HepG2 (cell line): Measurements from ENCODE around the gene SLC19A1. TPM values are rescaled to one million over a fixed set of nuclear protein-coding genes. Genes with fewer than 3 reads are reported as not detected.

Experiments
- BORCS8-MEF2B ChIP-seq: sonication (generic); formaldehyde crosslinking; IDR thresholded peaks from 2 replicates; pipeline ENCODE4 v1.8.0; 2022; ENCODE audit warnings: mild to moderate bottlenecking, missing genetic modification reagents
- BRCA1 ChIP-seq: sonication (generic); formaldehyde crosslinking; IDR thresholded peaks from 2 replicates; pipeline ENCODE4 v1.4.0; 2020; ENCODE audit warnings: missing genetic modification reagents
- ETV5 ChIP-seq: IDR thresholded peaks from 2 replicates; pipeline ENCODE4 v1.6.1; 2018; ENCODE audit warnings: missing biosample characterization, missing genetic modification reagents, inconsistent platforms, borderline replicate concordance
- HNRNPL ChIP-seq: fragments of 200-400 bp; formaldehyde crosslinking; IDR thresholded peaks from 2 replicates; pipeline ENCODE4 v1.6.1; 2017; ENCODE audit warnings: mild to moderate bottlenecking, low read depth, low read length
- JARID2 ChIP-seq: sonication (generic); formaldehyde crosslinking; IDR thresholded peaks from 2 replicates; pipeline ENCODE4 v1.8.1; 2023; ENCODE audit warnings: missing genetic modification reagents, inconsistent platforms; ENCODE audit not compliant: insufficient replicate concordance
- KLF6 ChIP-seq: IDR thresholded peaks from 2 replicates; pipeline ENCODE4 v1.8.0; 2016; ENCODE audit warnings: missing biosample characterization, missing genetic modification reagents
- KMT2B ChIP-seq: IDR thresholded peaks from 2 replicates; pipeline ENCODE4 v1.6.1; 2016; ENCODE audit warnings: missing genetic modification reagents, missing compliant biosample characterization
- MTF1 ChIP-seq: sonication (generic); formaldehyde crosslinking; IDR thresholded peaks from 2 replicates; pipeline ENCODE4 v1.5.0; 2020; ENCODE audit warnings: missing genetic modification reagents
- PAF1 ChIP-seq: IDR thresholded peaks from 2 replicates; pipeline ENCODE4 v1.6.1; 2016; ENCODE audit warnings: missing genetic modification reagents, missing compliant biosample characterization
- RAD21 ChIP-seq: fragments of 450-650 bp; formaldehyde crosslinking; IDR thresholded peaks from 2 replicates; pipeline ENCODE4 v1.5.0; 2020; ENCODE audit warnings: mild to moderate bottlenecking
- SOX6 ChIP-seq, 2 experiments: fragments of 450-650 bp in 1 of 2; sonication (generic) in 1 of 2; formaldehyde crosslinking in 1 of 2; IDR thresholded peaks; 2 replicates each; pipeline versions ENCODE4 v1.4.0 to v1.6.1; 2017 to 2020; ENCODE audit warnings: antibody characterized with exemption in 1 of 2, mild to moderate bottlenecking in 1 of 2, missing genetic modification reagents in 1 of 2
- TCF12 ChIP-seq, 2 experiments: fragments of 450-650 bp in 1 of 2; sonication (generic) in 1 of 2; formaldehyde crosslinking in 1 of 2; IDR thresholded peaks; 2 replicates each; pipeline versions ENCODE4 v1.6.1 to v1.8.0; 2017 to 2022; ENCODE audit warnings: antibody characterized with exemption in 1 of 2, mild to moderate bottlenecking in 1 of 2, missing genetic modification reagents in 1 of 2, moderate library complexity in 1 of 2
- THAP11 ChIP-seq: IDR thresholded peaks from 2 replicates; pipeline ENCODE4 v1.6.1; 2016; ENCODE audit warnings: missing biosample characterization, missing genetic modification reagents
- THYN1 ChIP-seq: sonication (generic); formaldehyde crosslinking; IDR thresholded peaks from 2 replicates; pipeline ENCODE4 v1.8.1; 2023; ENCODE audit warnings: low read depth, mild to moderate bottlenecking, moderate library complexity, missing genetic modification reagents, borderline replicate concordance
- ZBTB7B ChIP-seq: sonication (generic); formaldehyde crosslinking; IDR thresholded peaks from 2 replicates; pipeline ENCODE4 v1.4.0; 2020; ENCODE audit warnings: missing genetic modification reagents
- ZC3H4 ChIP-seq: sonication (generic); formaldehyde crosslinking; IDR thresholded peaks from 2 replicates; pipeline ENCODE4 v1.4.0; 2020; ENCODE audit warnings: missing genetic modification reagents, borderline replicate concordance
- ZNF296 ChIP-seq: sonication (generic); formaldehyde crosslinking; conservative IDR thresholded peaks from 2 replicates; pipeline ENCODE4 v1.5.0; 2020; ENCODE audit warnings: mild to moderate bottlenecking, missing genetic modification reagents
- ZNF44 ChIP-seq: sonication (generic); formaldehyde crosslinking; IDR thresholded peaks from 2 replicates; pipeline ENCODE4 v1.5.1; 2020; ENCODE audit warnings: mild to moderate bottlenecking, missing genetic modification reagents
- ZNF589 ChIP-seq: sonication (generic); formaldehyde crosslinking; conservative IDR thresholded peaks from 2 replicates; pipeline ENCODE4 v1.8.0; 2022; ENCODE audit warnings: mild to moderate bottlenecking, moderate library complexity, missing genetic modification reagents
- polyA plus RNA-seq, 8 experiments: library from polyadenylated mRNA; depleted of rRNA in 3 of 8; stranded (reverse) in 7 of 8; unstranded in 1 of 8; fragments of >200 nt; fragmentation: Illumina TruSeq in 4 of 8; extraction: Trizol in 4 of 8; gene quantifications; 2 replicates each; pipeline versions ENCODE4 v1.2.1 to v1.2.3, GENCODE V29; 2011 to 2016; ENCODE audit warnings: low read depth in 4 of 8, missing spikeins in 1 of 8, mixed read lengths in 1 of 8; ENCODE audit not compliant: insufficient read depth in 1 of 8
- total RNA-seq, 5 experiments: library from RNA; depleted of rRNA; stranded (reverse); fragments of >200 nt; fragmentation: Illumina TruSeq; extraction: Trizol; gene quantifications; 2 replicates each; pipeline ENCODE4 v1.2.3, GENCODE V29; 2016; ENCODE audit warnings: low read depth in 1 of 5
- TF ChIP-seq, protein P1 (sequence below): sonication (generic); formaldehyde crosslinking; IDR thresholded peaks from 2 replicates; pipeline ENCODE4 v1.4.0; 2020; ENCODE audit warnings: missing genetic modification reagents
- TF ChIP-seq, protein P2 (sequence below): sonication (generic); formaldehyde crosslinking; IDR thresholded peaks from 2 replicates; pipeline ENCODE4 v1.9.0; 2021; ENCODE audit warnings: mild to moderate bottlenecking, missing genetic modification reagents
- TF ChIP-seq, protein P3 (sequence below): IDR thresholded peaks from 2 replicates; pipeline ENCODE4 v1.6.1; 2012; ENCODE audit warnings: inconsistent platforms

The SLC19A1 gene
- total and polyA plus RNA-seq, 2 of the 13 experiments (the other 11 are each of a cell fraction or from before 2014, with no cell fraction given) = 21.8 to 23.0 TPM

DNA sequence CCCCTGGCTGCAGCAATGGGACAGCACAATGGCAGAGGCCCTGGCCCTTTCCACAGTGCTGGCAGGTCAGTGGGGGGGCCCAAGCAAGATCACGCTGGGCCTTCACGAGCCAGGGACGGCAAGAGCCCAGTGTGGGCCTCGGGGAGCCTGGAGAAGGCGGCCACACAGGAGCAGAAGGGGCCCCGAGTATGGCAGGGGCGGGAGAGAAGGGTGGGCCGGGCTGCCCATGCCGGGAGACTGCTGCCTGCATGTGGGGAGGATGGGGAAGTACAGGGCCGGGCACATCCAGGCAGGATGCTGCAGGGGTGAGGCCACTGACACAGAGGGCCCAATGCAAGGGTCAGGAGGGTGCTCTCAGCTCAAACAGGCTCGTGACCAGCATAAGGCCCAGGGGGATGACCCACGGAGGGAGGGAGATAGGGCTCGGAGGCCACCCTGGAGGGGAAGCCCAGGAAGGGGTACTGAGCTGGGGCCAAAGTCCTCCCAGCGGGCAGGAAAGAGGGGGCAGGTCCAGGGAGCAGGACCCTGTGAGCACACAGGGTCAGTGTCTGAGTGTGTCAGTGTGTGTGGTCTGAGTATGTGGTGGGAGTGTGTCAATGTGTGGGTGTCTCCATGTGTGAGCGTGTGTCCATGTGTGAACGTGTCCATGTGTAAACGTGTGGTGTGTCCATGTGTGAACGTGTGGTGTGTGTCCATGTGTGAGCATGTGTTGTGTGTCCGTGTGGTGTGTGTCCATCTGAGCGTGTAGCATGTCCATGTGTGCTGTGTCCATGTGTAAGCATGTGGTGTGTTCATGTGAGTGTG, 13.1 kb downstream of the SLC19A1 start (continued):
- TF ChIP-seq ZNF44 (CRISPR knock-in tag) = no peak
- no peak for TF ChIP-seq ZC3H4 (CRISPR knock-in tag)
- TF ChIP-seq PAF1 = no peak
- TF ChIP-seq RAD21 (CRISPR knock-in tag) = 0 out of 2 replicates have a peak, but pooled peaks have one; percentile 20
- no peak for TF ChIP-seq TCF12 (IDR thresholded peaks at IDR 0.05)
- TF ChIP-seq TCF12 (CRISPR knock-in tag; IDR thresholded peaks at IDR 0.05) = no peak
- TF ChIP-seq, protein P1, sequence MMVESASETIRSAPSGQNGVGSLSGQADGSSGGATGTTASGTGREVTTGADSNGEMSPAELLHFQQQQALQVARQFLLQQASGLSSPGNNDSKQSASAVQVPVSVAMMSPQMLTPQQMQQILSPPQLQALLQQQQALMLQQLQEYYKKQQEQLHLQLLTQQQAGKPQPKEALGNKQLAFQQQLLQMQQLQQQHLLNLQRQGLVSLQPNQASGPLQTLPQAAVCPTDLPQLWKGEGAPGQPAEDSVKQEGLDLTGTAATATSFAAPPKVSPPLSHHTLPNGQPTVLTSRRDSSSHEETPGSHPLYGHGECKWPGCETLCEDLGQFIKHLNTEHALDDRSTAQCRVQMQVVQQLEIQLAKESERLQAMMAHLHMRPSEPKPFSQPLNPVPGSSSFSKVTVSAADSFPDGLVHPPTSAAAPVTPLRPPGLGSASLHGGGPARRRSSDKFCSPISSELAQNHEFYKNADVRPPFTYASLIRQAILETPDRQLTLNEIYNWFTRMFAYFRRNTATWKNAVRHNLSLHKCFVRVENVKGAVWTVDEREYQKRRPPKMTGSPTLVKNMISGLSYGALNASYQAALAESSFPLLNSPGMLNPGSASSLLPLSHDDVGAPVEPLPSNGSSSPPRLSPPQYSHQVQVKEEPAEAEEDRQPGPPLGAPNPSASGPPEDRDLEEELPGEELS = no peak
- TF ChIP-seq, protein P2, sequence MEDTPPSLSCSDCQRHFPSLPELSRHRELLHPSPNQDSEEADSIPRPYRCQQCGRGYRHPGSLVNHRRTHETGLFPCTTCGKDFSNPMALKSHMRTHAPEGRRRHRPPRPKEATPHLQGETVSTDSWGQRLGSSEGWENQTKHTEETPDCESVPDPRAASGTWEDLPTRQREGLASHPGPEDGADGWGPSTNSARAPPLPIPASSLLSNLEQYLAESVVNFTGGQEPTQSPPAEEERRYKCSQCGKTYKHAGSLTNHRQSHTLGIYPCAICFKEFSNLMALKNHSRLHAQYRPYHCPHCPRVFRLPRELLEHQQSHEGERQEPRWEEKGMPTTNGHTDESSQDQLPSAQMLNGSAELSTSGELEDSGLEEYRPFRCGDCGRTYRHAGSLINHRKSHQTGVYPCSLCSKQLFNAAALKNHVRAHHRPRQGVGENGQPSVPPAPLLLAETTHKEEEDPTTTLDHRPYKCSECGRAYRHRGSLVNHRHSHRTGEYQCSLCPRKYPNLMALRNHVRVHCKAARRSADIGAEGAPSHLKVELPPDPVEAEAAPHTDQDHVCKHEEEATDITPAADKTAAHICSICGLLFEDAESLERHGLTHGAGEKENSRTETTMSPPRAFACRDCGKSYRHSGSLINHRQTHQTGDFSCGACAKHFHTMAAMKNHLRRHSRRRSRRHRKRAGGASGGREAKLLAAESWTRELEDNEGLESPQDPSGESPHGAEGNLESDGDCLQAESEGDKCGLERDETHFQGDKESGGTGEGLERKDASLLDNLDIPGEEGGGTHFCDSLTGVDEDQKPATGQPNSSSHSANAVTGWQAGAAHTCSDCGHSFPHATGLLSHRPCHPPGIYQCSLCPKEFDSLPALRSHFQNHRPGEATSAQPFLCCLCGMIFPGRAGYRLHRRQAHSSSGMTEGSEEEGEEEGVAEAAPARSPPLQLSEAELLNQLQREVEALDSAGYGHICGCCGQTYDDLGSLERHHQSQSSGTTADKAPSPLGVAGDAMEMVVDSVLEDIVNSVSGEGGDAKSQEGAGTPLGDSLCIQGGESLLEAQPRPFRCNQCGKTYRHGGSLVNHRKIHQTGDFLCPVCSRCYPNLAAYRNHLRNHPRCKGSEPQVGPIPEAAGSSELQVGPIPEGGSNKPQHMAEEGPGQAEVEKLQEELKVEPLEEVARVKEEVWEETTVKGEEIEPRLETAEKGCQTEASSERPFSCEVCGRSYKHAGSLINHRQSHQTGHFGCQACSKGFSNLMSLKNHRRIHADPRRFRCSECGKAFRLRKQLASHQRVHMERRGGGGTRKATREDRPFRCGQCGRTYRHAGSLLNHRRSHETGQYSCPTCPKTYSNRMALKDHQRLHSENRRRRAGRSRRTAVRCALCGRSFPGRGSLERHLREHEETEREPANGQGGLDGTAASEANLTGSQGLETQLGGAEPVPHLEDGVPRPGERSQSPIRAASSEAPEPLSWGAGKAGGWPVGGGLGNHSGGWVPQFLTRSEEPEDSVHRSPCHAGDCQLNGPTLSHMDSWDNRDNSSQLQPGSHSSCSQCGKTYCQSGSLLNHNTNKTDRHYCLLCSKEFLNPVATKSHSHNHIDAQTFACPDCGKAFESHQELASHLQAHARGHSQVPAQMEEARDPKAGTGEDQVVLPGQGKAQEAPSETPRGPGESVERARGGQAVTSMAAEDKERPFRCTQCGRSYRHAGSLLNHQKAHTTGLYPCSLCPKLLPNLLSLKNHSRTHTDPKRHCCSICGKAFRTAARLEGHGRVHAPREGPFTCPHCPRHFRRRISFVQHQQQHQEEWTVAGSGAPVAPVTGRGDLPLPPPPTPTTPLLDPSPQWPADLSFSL (CRISPR knock-in tag) = peak; percentile 99
- no peak for TF ChIP-seq SOX6 (IDR thresholded peaks at IDR 0.05)
- TF ChIP-seq SOX6 (CRISPR knock-in tag; IDR thresholded peaks at IDR 0.05) = 0 out of 2 replicates have a peak, but pooled peaks have one; percentile 47
- peak; percentile 70; the same call in 1 of the 2 replicates for TF ChIP-seq ZBTB7B (CRISPR knock-in tag)
- peak; percentile 53 for TF ChIP-seq THAP11 (CRISPR knock-in tag)
- peak; percentile 77 for TF ChIP-seq ETV5 (CRISPR knock-in tag)
- TF ChIP-seq, protein P3, sequence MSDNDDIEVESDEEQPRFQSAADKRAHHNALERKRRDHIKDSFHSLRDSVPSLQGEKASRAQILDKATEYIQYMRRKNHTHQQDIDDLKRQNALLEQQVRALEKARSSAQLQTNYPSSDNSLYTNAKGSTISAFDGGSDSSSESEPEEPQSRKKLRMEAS = peak; percentile 71
- no peak for TF ChIP-seq ZNF296 (CRISPR knock-in tag)
- TF ChIP-seq KLF6 (CRISPR knock-in tag) = no peak
- TF ChIP-seq JARID2 = no peak
- TF ChIP-seq KMT2B (CRISPR knock-in tag) = no peak
- no peak for TF ChIP-seq BORCS8-MEF2B (CRISPR knock-in tag)
- TF ChIP-seq HNRNPL = peak; percentile 75; the same call in 1 of the 2 replicates
- no peak for TF ChIP-seq THYN1 (CRISPR knock-in tag)
- TF ChIP-seq ZNF589 = no peak
- no peak for TF ChIP-seq BRCA1 (CRISPR knock-in tag)
- TF ChIP-seq MTF1 = no peak
